Liver (tissue), 3 donors: ENCODE measurements around the gene FBXL13.

Experiments
- ATF3 ChIP-seq: IDR thresholded peaks from 2 replicates; pipeline ENCODE4 v1.6.1; 2016; ENCODE audit warnings: antibody characterized with exemption
- CTCF ChIP-seq: fragments of 150-350 bp; IDR thresholded peaks from 2 replicates; pipeline ENCODE4 v1.5.1; 2017; ENCODE audit warnings: improper control_type of control experiment, low read depth, low read length; ENCODE audit not compliant: missing input control
- EGR1 ChIP-seq, 2 donors: IDR thresholded peaks; 2 replicates each; pipeline ENCODE4 v1.6.1; 2016 to 2018; ENCODE audit warnings: antibody characterized with exemption in 2 of 2, low read depth in 2 of 2
- GABPA ChIP-seq, 2 donors: IDR thresholded peaks in 1 of 2; conservative IDR thresholded peaks in 1 of 2; 2 replicates each; pipeline ENCODE4 v1.6.1; 2016; ENCODE audit warnings: antibody characterized with exemption in 2 of 2, mild to moderate bottlenecking in 1 of 2, moderate library complexity in 1 of 2
- HNF4G ChIP-seq: IDR thresholded peaks from 2 replicates; pipeline ENCODE4 v1.6.1; 2016; ENCODE audit warnings: antibody characterized with exemption
- JUND ChIP-seq, 2 donors: IDR thresholded peaks; 2 replicates each; pipeline ENCODE4 v1.6.1; 2016; ENCODE audit warnings: antibody characterized with exemption in 2 of 2
- MAX ChIP-seq: IDR thresholded peaks from 2 replicates; pipeline ENCODE4 v1.6.1; 2016; ENCODE audit warnings: antibody characterized with exemption
- NR2F2 ChIP-seq: IDR thresholded peaks from 2 replicates; pipeline ENCODE4 v1.6.1; 2016; ENCODE audit warnings: antibody characterized with exemption
- REST ChIP-seq: IDR thresholded peaks from 2 replicates; pipeline ENCODE4 v1.6.1; 2016; ENCODE audit warnings: antibody characterized with exemption, mild to moderate bottlenecking
- RXRA ChIP-seq, 2 donors: IDR thresholded peaks; 2 replicates each; pipeline ENCODE4 v1.6.1; 2017 to 2018; ENCODE audit warnings: antibody characterized with exemption in 2 of 2, mild to moderate bottlenecking in 1 of 2
- SP1 ChIP-seq: IDR thresholded peaks from 2 replicates; pipeline ENCODE4 v1.6.1; 2018; ENCODE audit warnings: antibody characterized with exemption, mild to moderate bottlenecking
- TAF1 ChIP-seq: conservative IDR thresholded peaks from 2 replicates; pipeline ENCODE4 v1.6.1; 2016; ENCODE audit warnings: antibody characterized with exemption, mild to moderate bottlenecking
- YY1 ChIP-seq: IDR thresholded peaks from 2 replicates; pipeline ENCODE4 v1.6.1; 2016; ENCODE audit warnings: antibody characterized with exemption, mild to moderate bottlenecking
- ZBTB33 ChIP-seq: IDR thresholded peaks from 2 replicates; pipeline ENCODE4 v1.6.1; 2016; ENCODE audit warnings: antibody characterized with exemption
- donor health status: healthy.
- donor health status: healthy.

GRCh38 chr7:103009466-103010185, 65.0 kb downstream of the FBXL13 start:
- TF ChIP-seq CTCF (no peak), ATF3 (no peak), SP1 (no peak), HNF4G (no peak), GABPA (IDR thresholded peaks at IDR 0.05 in 1 of 2, conservative IDR thresholded peaks at IDR 0.05 in 1 of 2) (no peak), MAX (no peak), REST (no peak), RXRA (IDR thresholded peaks at IDR 0.05) (no peak), TAF1 (no peak), JUND (IDR thresholded peaks at IDR 0.05) (no peak), ZBTB33 (no peak), NR2F2 (no peak), YY1 (no peak), EGR1 (IDR thresholded peaks at IDR 0.05; ENCODE audit: low read depth in 2 of 2) (no peak)
